ENCODE data around the gene PDE6C. TPM values are rescaled to one million over a fixed set of nuclear protein-coding genes. Genes with fewer than 3 reads are reported as not detected.

Gene PDE6C
- total RNA-seq, 4 donors from 2014 or later: not detected

- intact Hi-C loops (cut with DNase I): no loop called here
- no peak for DNase-seq
- Histone ChIP-seq H3K27me3 (no peaks in the 10 kb centered on the region), H3K4me1 (peaks cover 0 to 20% (median 8%) of the 10 kb centered on the region in 3 donors), H3K27ac (no peak overlapping the region), H3K36me3 (peaks cover 0 to 72% (median 9%) of the 10 kb centered on the region in 3 donors), H3K9me3 (no peaks in the 10 kb centered on the region), H3K4me3 (no peak overlapping the region)
- 85 to 100% methylated on average over 2 of the region's 2 CpGs for WGBS, 2 donors
- no peak for TF ChIP-seq CTCF (IDR thresholded peaks at IDR 0.05)
These were observed 84.9 kb downstream of the PDE6C start for GRCh38 chr10:93697207-93697606.

GRCh38 chr10:93701866-93702209, 89.5 kb downstream of the PDE6C start:
- no peak for DNase-seq
- peaks cover 0 to 27% (median 9%) of the 10 kb centered on the region in 3 donors for H3K36me3 ChIP-seq
- TF ChIP-seq CTCF (IDR thresholded peaks at IDR 0.05): no peak
- no peak for TF ChIP-seq POLR2A (IDR thresholded peaks at IDR 0.05)
- intact Hi-C loops (cut with DNase I): no loop called here
- no peaks in the 10 kb centered on the region for H3K27me3 ChIP-seq
- H3K4me3 ChIP-seq: peak overlapping the region; percentile 65 to 85 (median 72)
- peak overlapping the region; percentile 80 to 93 (median 91) for H3K27ac ChIP-seq
- WGBS, 2 donors: 1% methylated on average over 8 to 9 of the region's 9 CpGs
- no peaks in the 10 kb centered on the region for H3K9me3 ChIP-seq
- peaks cover 0 to 28% (median 8%) of the 10 kb centered on the region in 3 donors for H3K4me1 ChIP-seq

- H3K9me3 ChIP-seq: no peaks in the 10 kb centered on the region
- TF ChIP-seq CTCF (IDR thresholded peaks at IDR 0.05) (peak; percentile 26 to 71 (median 38)), POLR2A (IDR thresholded peaks at IDR 0.05) (peak in 3 of 4 donors; percentile 16 to 73 (median 47))
- peak; percentile 79 for DNase-seq
- WGBS, 2 donors: 0 to 1% methylated on average over 23 to 29 of the region's 52 CpGs
- H3K4me1 ChIP-seq: peaks cover 0 to 28% (median 8%) of the 10 kb centered on the region in 3 donors
- H3K27ac ChIP-seq: peak within 1 kb of the TSS; percentile 80 to 93 (median 91)
- peaks cover 0 to 22% (median 9%) of the 10 kb centered on the region in 3 donors for H3K36me3 ChIP-seq
- no peaks in the 10 kb centered on the region for H3K27me3 ChIP-seq
- H3K4me3 ChIP-seq: peak within 1 kb of the TSS; percentile 65 to 85 (median 72)
- intact Hi-C loops (cut with DNase I): no loop called here
These were observed 90.1 kb downstream of the PDE6C start, which contains the start of gene FRA10AC1 for GRCh38 chr10:93702210-93703001. FRA10AC1 (minus strand) TSS chr10:93702592; CDS start chr10:93700106, 2,486 bp downstream.

GRCh38 chr10:93703066-93703465, 90.7 kb downstream of the PDE6C start:
- no peak for TF ChIP-seq CTCF (IDR thresholded peaks at IDR 0.05)
- TF ChIP-seq POLR2A (IDR thresholded peaks at IDR 0.05): no peak
- no peaks in the 10 kb centered on the region for H3K27me3 ChIP-seq
- H3K27ac ChIP-seq: peak overlapping the region; percentile 80 to 93 (median 91)
- intact Hi-C loops (cut with DNase I): no loop called here
- no peak for DNase-seq
- H3K9me3 ChIP-seq: no peaks in the 10 kb centered on the region
- peaks cover 0 to 15% (median 9%) of the 10 kb centered on the region in 3 donors for H3K36me3 ChIP-seq
- 0 to 2% methylated on average over 11 to 12 of the region's 12 CpGs for WGBS, 2 donors
- H3K4me1 ChIP-seq: peaks cover 0 to 28% (median 8%) of the 10 kb centered on the region in 3 donors
- peak overlapping the region; percentile 65 to 85 (median 72) for H3K4me3 ChIP-seq

- 57 to 73% methylated on average over 1 of the region's 1 CpG for WGBS, 2 donors
- TF ChIP-seq CTCF (IDR thresholded peaks at IDR 0.05): no peak
- TF ChIP-seq POLR2A (IDR thresholded peaks at IDR 0.05): no peak
- Histone ChIP-seq H3K4me1 (peaks cover 0 to 28% (median 8%) of the 10 kb centered on the region in 3 donors), H3K36me3 (peaks cover 0 to 7% (median 6%) of the 10 kb centered on the region in 3 donors), H3K27me3 (no peaks in the 10 kb centered on the region), H3K9me3 (no peaks in the 10 kb centered on the region), H3K4me3 (no peak overlapping the region), H3K27ac (no peak overlapping the region)
- intact Hi-C loops (cut with DNase I): no loop called here
- DNase-seq: no peak
These were observed 91.5 kb downstream of the PDE6C start for GRCh38 chr10:93703841-93704240.

Data from esophagus squamous epithelium (tissue), 5 donors.